Measurements from ENCODE around the gene MLF2.
A peak's percentile ranks its signal among the peaks of the same experiment; 100 is the strongest.

Gene MLF2

DNA sequence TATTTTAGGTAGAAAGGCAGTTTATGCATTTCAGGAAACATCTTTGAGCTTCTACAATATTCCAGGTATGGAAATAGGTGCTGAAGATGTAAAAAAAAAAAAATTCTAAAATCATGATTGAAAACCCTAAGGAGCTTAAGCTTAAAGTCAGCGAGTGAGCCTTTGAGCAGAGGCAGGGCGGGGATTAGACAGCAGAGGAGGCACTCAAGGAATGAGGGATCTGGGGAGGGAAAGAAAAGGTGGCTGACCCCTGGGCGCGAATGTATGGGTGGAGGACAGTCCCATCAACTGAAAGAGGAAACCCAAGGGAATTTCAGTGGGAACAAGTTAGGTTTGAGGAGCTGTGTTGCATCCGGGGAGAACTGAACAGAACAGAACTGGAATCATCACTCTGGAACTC is 6.8 kb upstream of the MLF2 start:
- TF ChIP-seq EGR1 (IDR thresholded peaks at IDR 0.05) (no peak), FOXM1 (IDR thresholded peaks at IDR 0.05; ENCODE audit: borderline replicate concordance, low read depth) (no peak), TAF1 (IDR thresholded peaks at IDR 0.05; ENCODE audit: low read depth) (no peak), TEAD4 (IDR thresholded peaks at IDR 0.05) (no peak)
- TF ChIP-seq, protein P1, sequence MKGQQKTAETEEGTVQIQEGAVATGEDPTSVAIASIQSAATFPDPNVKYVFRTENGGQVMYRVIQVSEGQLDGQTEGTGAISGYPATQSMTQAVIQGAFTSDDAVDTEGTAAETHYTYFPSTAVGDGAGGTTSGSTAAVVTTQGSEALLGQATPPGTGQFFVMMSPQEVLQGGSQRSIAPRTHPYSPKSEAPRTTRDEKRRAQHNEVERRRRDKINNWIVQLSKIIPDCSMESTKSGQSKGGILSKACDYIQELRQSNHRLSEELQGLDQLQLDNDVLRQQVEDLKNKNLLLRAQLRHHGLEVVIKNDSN (IDR thresholded peaks at IDR 0.05): no peak

DNA sequence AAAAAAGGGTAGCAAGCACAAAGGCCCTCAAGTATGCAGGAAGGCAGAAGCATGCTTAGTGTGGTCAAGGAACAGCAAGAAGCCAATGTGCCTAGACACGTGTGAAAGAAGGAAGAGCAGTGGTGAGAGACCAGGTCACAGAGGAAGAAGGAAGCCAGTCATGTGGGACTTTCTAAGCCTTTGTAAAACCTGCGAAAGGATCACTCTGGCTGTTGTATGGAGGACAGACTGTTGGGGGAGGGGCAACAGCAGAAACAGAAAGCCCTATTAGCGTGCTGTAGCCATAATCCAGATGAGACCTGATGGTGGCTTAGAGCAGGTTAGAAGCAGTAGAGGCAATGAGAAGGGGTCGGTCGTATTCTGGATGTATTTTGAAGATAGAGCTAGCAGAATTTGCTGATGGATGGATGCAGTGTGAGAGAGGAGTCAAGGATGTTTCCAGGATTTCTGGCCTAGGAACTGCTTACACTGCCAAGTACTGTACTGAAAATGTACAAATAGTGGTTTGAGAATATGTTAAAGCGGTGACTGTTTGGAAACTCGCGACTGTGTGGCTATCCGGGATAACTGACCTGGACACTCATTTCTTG is 5.7 kb upstream of the MLF2 start:
- TF ChIP-seq EGR1 (IDR thresholded peaks at IDR 0.05): no peak
- no peak for TF ChIP-seq EP300 (IDR thresholded peaks at IDR 0.05; ENCODE audit: borderline replicate concordance)
- no peak for TF ChIP-seq YY1 (IDR thresholded peaks at IDR 0.05; ENCODE audit: low read depth)
- TF ChIP-seq TCF12 (IDR thresholded peaks at IDR 0.05; ENCODE audit: low read depth): no peak
- TF ChIP-seq FOXM1 (IDR thresholded peaks at IDR 0.05; ENCODE audit: borderline replicate concordance, low read depth): no peak
- no peak for TF ChIP-seq RAD21 (IDR thresholded peaks at IDR 0.05; ENCODE audit: low read depth)
- TF ChIP-seq CEBPB (IDR thresholded peaks at IDR 0.05): no peak

DNA sequence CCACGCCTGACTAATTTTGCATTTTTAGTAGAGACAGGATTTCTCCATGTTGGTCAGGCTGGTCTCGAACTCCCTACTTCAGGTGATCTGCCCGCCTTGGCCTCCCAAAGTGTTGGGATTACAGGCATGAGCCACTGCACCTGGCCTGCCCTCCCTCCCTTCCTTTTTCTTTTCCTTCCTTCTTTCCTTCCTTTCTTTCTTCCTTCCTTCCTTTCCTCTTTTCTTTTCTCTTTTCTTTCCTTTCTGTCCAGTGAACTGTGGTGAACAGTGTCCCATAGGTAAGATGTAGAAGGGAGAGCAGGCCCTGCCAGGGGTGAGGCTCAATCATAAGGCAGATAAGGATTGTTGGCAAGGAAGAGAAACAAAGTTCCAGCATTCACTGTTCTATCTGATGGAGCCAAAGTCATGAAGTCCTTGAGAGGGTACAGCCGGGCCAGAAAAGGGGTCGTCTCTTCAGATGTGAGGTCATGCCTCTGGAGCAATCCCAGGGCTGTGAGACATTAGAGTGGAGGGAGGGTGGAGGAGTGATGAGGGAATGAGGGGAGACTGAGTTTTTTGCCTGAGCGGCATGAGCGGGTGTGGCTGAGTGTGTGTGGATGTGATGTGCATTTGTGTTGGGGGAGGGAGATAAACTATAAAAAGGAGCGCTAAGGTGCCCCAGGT is 4.2 kb upstream of the MLF2 start:
- no peak for TF ChIP-seq FOXM1 (IDR thresholded peaks at IDR 0.05; ENCODE audit: borderline replicate concordance, low read depth)
- no peak for TF ChIP-seq TAF1 (IDR thresholded peaks at IDR 0.05; ENCODE audit: low read depth)
- no peak for TF ChIP-seq EP300 (IDR thresholded peaks at IDR 0.05; ENCODE audit: borderline replicate concordance)
- no peak for TF ChIP-seq RAD21 (IDR thresholded peaks at IDR 0.05; ENCODE audit: low read depth)
- TF ChIP-seq NFIC (IDR thresholded peaks at IDR 0.05): no peak
- TF ChIP-seq, protein P1 (IDR thresholded peaks at IDR 0.05): no peak
- no peak for TF ChIP-seq TEAD4 (IDR thresholded peaks at IDR 0.05)
- TF ChIP-seq CEBPB (IDR thresholded peaks at IDR 0.05): no peak
- TF ChIP-seq, protein P2, sequence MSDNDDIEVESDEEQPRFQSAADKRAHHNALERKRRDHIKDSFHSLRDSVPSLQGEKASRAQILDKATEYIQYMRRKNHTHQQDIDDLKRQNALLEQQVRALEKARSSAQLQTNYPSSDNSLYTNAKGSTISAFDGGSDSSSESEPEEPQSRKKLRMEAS (IDR thresholded peaks at IDR 0.05): no peak
- TF ChIP-seq, protein P3, sequence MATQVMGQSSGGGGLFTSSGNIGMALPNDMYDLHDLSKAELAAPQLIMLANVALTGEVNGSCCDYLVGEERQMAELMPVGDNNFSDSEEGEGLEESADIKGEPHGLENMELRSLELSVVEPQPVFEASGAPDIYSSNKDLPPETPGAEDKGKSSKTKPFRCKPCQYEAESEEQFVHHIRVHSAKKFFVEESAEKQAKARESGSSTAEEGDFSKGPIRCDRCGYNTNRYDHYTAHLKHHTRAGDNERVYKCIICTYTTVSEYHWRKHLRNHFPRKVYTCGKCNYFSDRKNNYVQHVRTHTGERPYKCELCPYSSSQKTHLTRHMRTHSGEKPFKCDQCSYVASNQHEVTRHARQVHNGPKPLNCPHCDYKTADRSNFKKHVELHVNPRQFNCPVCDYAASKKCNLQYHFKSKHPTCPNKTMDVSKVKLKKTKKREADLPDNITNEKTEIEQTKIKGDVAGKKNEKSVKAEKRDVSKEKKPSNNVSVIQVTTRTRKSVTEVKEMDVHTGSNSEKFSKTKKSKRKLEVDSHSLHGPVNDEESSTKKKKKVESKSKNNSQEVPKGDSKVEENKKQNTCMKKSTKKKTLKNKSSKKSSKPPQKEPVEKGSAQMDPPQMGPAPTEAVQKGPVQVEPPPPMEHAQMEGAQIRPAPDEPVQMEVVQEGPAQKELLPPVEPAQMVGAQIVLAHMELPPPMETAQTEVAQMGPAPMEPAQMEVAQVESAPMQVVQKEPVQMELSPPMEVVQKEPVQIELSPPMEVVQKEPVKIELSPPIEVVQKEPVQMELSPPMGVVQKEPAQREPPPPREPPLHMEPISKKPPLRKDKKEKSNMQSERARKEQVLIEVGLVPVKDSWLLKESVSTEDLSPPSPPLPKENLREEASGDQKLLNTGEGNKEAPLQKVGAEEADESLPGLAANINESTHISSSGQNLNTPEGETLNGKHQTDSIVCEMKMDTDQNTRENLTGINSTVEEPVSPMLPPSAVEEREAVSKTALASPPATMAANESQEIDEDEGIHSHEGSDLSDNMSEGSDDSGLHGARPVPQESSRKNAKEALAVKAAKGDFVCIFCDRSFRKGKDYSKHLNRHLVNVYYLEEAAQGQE (IDR thresholded peaks at IDR 0.05; ENCODE audit: low read depth): no peak
- TF ChIP-seq EGR1 (IDR thresholded peaks at IDR 0.05): no peak
- TF ChIP-seq ZBTB7A (IDR thresholded peaks at IDR 0.05; ENCODE audit: low read depth): no peak
- no peak for TF ChIP-seq CREB1 (IDR thresholded peaks at IDR 0.05; ENCODE audit: low read depth)
- TF ChIP-seq YY1 (IDR thresholded peaks at IDR 0.05; ENCODE audit: low read depth): no peak
- TF ChIP-seq TCF12 (IDR thresholded peaks at IDR 0.05; ENCODE audit: low read depth): no peak

DNA sequence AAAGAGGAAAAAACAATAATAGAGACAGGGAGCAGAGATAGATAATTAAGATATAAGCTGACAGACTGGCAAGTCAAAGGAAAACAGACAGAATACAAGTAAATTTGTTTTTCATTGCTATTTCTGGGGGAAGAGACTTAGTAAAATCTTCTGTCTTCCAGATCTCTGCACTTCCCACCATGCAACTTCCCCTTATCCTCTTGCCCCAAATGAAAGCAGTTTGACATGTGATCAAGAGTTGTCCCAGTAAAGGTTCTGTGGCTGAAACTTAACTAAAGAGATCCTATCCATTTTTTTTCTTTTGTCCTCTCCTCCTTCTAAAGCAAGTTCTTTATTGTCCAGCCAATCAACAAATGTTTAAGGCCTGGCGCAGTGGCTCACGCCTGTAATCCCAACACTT is 1.5 kb upstream of the MLF2 start:
- TF ChIP-seq TAF1 (IDR thresholded peaks at IDR 0.05; ENCODE audit: low read depth): no peak
- TF ChIP-seq, protein P3 (IDR thresholded peaks at IDR 0.05; ENCODE audit: low read depth): no peak
- TF ChIP-seq CREB1 (IDR thresholded peaks at IDR 0.05; ENCODE audit: low read depth): no peak
- no peak for TF ChIP-seq EP300 (IDR thresholded peaks at IDR 0.05; ENCODE audit: borderline replicate concordance)
- TF ChIP-seq, protein P2 (IDR thresholded peaks at IDR 0.05): no peak
- TF ChIP-seq EGR1 (IDR thresholded peaks at IDR 0.05): no peak
- TF ChIP-seq NFIC (IDR thresholded peaks at IDR 0.05): no peak
- TF ChIP-seq TCF12 (IDR thresholded peaks at IDR 0.05; ENCODE audit: low read depth): no peak
- no peak for TF ChIP-seq RAD21 (IDR thresholded peaks at IDR 0.05; ENCODE audit: low read depth)
- no peak for TF ChIP-seq FOXM1 (IDR thresholded peaks at IDR 0.05; ENCODE audit: borderline replicate concordance, low read depth)
- no peak for TF ChIP-seq YY1 (IDR thresholded peaks at IDR 0.05; ENCODE audit: low read depth)

DNA sequence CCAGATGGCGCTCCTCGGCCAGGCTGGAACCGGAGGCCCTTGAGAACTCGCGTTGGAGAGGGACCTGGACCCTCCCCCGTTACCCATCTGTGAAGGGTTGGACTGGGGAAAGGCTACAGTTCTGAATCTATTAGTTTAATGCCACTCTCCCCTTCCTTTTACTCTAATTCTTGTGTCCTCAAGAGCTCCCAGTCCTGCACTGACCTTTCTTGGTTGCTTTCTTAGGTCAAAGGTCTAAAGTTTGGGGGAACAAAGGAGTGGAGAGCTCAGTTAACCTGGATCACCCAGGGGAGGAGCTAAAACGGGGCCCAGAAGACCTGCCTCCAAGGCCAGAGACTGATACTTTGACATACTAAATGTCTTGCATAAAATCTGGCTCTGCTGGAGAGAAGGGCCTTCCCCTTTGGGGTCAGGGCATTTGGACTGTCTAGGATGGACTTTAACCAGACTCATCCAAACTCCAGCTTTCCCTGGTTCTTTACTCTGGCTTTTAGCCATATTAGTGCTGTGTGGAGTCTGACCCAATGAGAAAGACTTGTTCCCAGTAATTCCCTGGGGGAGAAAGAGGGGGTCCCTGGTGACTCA is 923 bp upstream of the MLF2 start:
- TF ChIP-seq CEBPB (IDR thresholded peaks at IDR 0.05) (no peak), RAD21 (IDR thresholded peaks at IDR 0.05; ENCODE audit: low read depth) (peak; percentile 99), YY1 (IDR thresholded peaks at IDR 0.05; ENCODE audit: low read depth) (0 out of 2 replicates have a peak, but pooled peaks have one; percentile 6)
